Activated effector memory CD4-positive, alpha-beta T cell treated with anti-CD3 and anti-CD28 coated beads, Interleukin-2, amount 50 U/mL, for 16 hours (primary cell): ENCODE results near the gene CACNA1B.

Experiments
- DNase-seq: peaks from one replicate; pipeline ENCODE4 v3.0.0-alpha.2; 2020

CACNA1B gene

GRCh38 chr9:137890768-137891587 lies 13.4 kb downstream of the CACNA1B start:
- peak; percentile 43 for DNase-seq

- DNase-seq: peak; percentile 51
These were observed 14.2 kb downstream of the CACNA1B start for GRCh38 chr9:137891588-137892423.

GRCh38 chr9:137892424-137893191 lies 15.0 kb downstream of the CACNA1B start:
- DNase-seq: peak; percentile 55

- peak; percentile 25 for DNase-seq
These were observed 16.1 kb downstream of the CACNA1B start for GRCh38 chr9:137893670-137894069.

- peak; percentile 50 for DNase-seq
These were observed 22.2 kb downstream of the CACNA1B start for GRCh38 chr9:137899551-137900360.

GRCh38 chr9:137900584-137901310 lies 23.2 kb downstream of the CACNA1B start:
- peak; percentile 19 for DNase-seq

GRCh38 chr9:137902646-137903045 lies 25.1 kb downstream of the CACNA1B start:
- no peak for DNase-seq

- DNase-seq: no peak
These were observed 28.2 kb downstream of the CACNA1B start for GRCh38 chr9:137905740-137906139.

GRCh38 chr9:137907776-137908175 lies 30.2 kb downstream of the CACNA1B start:
- no peak for DNase-seq

GRCh38 chr9:137912671-137913070 lies 35.1 kb downstream of the CACNA1B start:
- no peak for DNase-seq

- no peak for DNase-seq
These were observed 35.5 kb downstream of the CACNA1B start for GRCh38 chr9:137913132-137913531.

- DNase-seq: no peak
These were observed 36.5 kb downstream of the CACNA1B start for GRCh38 chr9:137913771-137914767.

- no peak for DNase-seq
These were observed 39.0 kb downstream of the CACNA1B start for GRCh38 chr9:137916540-137916939.

GRCh38 chr9:137917116-137917515 lies 39.5 kb downstream of the CACNA1B start:
- DNase-seq: no peak

GRCh38 chr9:137917795-137918194 lies 40.2 kb downstream of the CACNA1B start:
- DNase-seq: no peak

GRCh38 chr9:137918331-137919094 lies 40.9 kb downstream of the CACNA1B start:
- DNase-seq: no peak

GRCh38 chr9:137919095-137919465 lies 41.5 kb downstream of the CACNA1B start:
- no peak for DNase-seq

- DNase-seq: no peak
These were observed 42.1 kb downstream of the CACNA1B start for GRCh38 chr9:137919649-137920141.

GRCh38 chr9:137920753-137921152 lies 43.2 kb downstream of the CACNA1B start:
- DNase-seq: no peak
